ENCODE results near the gene FCHSD2.
"Not testable (repeated sequence)": the region's sequence is repeated elsewhere in the genome, so short reads cannot be mapped to it uniquely, and the experiment has no call there.

Gene FCHSD2

DNA sequence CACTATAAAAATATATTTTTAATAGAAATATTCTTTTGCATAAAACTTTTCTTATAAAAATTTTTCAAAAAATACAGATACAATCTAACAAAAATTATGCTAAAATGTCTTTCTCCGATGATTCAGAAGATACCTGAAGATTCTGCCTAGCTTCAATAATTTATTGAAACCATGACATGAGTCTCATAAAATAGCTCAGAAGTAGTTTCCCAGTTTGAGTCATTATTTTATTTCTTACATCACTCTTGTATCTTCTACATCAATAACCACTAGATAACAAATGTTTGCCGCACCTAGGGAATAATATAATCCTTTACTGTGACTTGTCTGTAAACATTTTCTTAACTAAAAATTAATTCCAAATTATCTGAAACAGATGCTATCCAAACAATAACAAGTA, 158.6 kb downstream of the FCHSD2 start:
- no peaks in the 10 kb centered on the region for H3K4me1 ChIP-seq
- H3K27ac ChIP-seq: no peak overlapping the region
- no peak overlapping the region for H2AFZ ChIP-seq
- H3K36me3 ChIP-seq (ENCODE audit: control insufficient read depth, insufficient read depth, low read length): no peaks in the 10 kb centered on the region
- H3K27me3 ChIP-seq (ENCODE audit: control insufficient read depth, insufficient read depth, low read length): no peaks in the 10 kb centered on the region
- no peak overlapping the region for H3K4me3 ChIP-seq (ENCODE audit: low read depth, low read length)
- TF ChIP-seq, protein P1, sequence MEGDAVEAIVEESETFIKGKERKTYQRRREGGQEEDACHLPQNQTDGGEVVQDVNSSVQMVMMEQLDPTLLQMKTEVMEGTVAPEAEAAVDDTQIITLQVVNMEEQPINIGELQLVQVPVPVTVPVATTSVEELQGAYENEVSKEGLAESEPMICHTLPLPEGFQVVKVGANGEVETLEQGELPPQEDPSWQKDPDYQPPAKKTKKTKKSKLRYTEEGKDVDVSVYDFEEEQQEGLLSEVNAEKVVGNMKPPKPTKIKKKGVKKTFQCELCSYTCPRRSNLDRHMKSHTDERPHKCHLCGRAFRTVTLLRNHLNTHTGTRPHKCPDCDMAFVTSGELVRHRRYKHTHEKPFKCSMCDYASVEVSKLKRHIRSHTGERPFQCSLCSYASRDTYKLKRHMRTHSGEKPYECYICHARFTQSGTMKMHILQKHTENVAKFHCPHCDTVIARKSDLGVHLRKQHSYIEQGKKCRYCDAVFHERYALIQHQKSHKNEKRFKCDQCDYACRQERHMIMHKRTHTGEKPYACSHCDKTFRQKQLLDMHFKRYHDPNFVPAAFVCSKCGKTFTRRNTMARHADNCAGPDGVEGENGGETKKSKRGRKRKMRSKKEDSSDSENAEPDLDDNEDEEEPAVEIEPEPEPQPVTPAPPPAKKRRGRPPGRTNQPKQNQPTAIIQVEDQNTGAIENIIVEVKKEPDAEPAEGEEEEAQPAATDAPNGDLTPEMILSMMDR (IDR thresholded peaks at IDR 0.05): no peak
- no peak overlapping the region for H3K4me2 ChIP-seq (ENCODE audit: low read length)
- H3K79me2 ChIP-seq: no peaks in the 10 kb centered on the region
- H3K9ac ChIP-seq: no peak overlapping the region
- no peaks in the 10 kb centered on the region for H3K9me3 ChIP-seq (ENCODE audit: control insufficient read depth, low read length)

- Histone ChIP-seq H3K36me3 (ENCODE audit: control insufficient read depth, insufficient read depth, low read length) (no peaks in the 10 kb centered on the region), H3K27me3 (ENCODE audit: control insufficient read depth, insufficient read depth, low read length) (no peaks in the 10 kb centered on the region), H3K27ac (no peak overlapping the region), H3K4me3 (ENCODE audit: low read depth, low read length) (no peak overlapping the region), H3K9me3 (ENCODE audit: control insufficient read depth, low read length) (no peaks in the 10 kb centered on the region), H3K4me1 (no peaks in the 10 kb centered on the region), H2AFZ (no peak overlapping the region), H3K4me2 (ENCODE audit: low read length) (no peak overlapping the region), H3K9ac (no peak overlapping the region), H3K79me2 (no peaks in the 10 kb centered on the region)
- TF ChIP-seq, protein P1 (IDR thresholded peaks at IDR 0.05): no peak
Measured at GRCh38 chr11:72981971-72982685, 160.0 kb downstream of the FCHSD2 start.

DNA sequence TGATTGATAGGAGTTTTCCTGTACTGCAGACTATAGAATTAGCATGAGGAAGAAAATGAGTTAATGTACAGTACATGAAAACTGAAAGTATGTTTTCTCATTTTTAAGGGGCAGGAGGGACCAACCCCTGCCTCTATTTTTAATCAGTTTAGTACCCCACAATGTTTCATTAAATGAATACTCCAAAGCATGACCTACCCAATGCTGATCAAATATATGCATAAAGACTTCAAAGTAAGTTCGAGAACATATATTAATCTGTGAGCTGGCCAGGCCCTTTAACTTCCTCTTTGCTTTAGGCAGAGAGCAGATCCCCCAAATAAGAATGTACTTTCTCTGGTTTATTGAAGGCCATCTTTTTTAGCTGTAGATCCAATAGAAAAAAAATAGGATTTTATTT, 161.0 kb downstream of the FCHSD2 start:
- TF ChIP-seq, protein P1 (IDR thresholded peaks at IDR 0.05): no peak
- Histone ChIP-seq H3K79me2 (no peaks in the 10 kb centered on the region), H3K4me1 (no peaks in the 10 kb centered on the region), H3K27ac (no peak overlapping the region), H3K4me3 (ENCODE audit: low read depth, low read length) (no peak overlapping the region), H3K4me2 (ENCODE audit: low read length) (no peak overlapping the region), H3K27me3 (ENCODE audit: control insufficient read depth, insufficient read depth, low read length) (no peaks in the 10 kb centered on the region), H3K36me3 (ENCODE audit: control insufficient read depth, insufficient read depth, low read length) (no peaks in the 10 kb centered on the region), H3K9me3 (ENCODE audit: control insufficient read depth, low read length) (no peaks in the 10 kb centered on the region), H2AFZ (no peak overlapping the region), H3K9ac (no peak overlapping the region)

- H3K9me3 ChIP-seq (ENCODE audit: control insufficient read depth, low read length); H3K27me3 ChIP-seq (ENCODE audit: control insufficient read depth, insufficient read depth, low read length); H3K4me1 ChIP-seq; H3K79me2 ChIP-seq; H3K27ac ChIP-seq; H3K4me3 ChIP-seq (ENCODE audit: low read depth, low read length); H3K4me2 ChIP-seq (ENCODE audit: low read length); H2AFZ ChIP-seq; H3K36me3 ChIP-seq (ENCODE audit: control insufficient read depth, insufficient read depth, low read length); H3K9ac ChIP-seq: not testable (repeated sequence)
Measured at GRCh38 chr11:72977782-72978181, 164.3 kb downstream of the FCHSD2 start.

DNA sequence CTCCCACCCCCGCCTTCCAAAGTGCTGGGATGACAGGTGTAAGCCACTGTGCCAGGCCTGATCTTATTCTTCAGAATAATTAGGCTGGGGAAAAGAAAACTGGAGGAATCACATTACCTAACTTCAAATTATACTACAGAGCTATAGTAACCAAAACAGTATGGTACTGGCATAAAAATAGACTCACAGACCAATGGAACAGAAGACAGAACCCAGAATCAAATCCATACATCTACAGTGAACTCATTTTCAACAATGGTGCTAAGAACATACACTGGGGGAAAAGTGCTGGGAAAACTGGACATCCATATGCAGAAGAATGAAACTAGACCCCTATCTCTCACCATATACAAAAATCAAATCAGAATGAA, 165.6 kb downstream of the FCHSD2 start:
- not testable (repeated sequence) for H3K4me3 ChIP-seq (ENCODE audit: low read depth, low read length); H3K36me3 ChIP-seq (ENCODE audit: control insufficient read depth, insufficient read depth, low read length); H2AFZ ChIP-seq; H3K9me3 ChIP-seq (ENCODE audit: control insufficient read depth, low read length); H3K27me3 ChIP-seq (ENCODE audit: control insufficient read depth, insufficient read depth, low read length); H3K79me2 ChIP-seq; H3K9ac ChIP-seq; H3K4me1 ChIP-seq; H3K27ac ChIP-seq; H3K4me2 ChIP-seq (ENCODE audit: low read length)
